Ishikawa (cell line): ENCODE data around the gene ZDHHC4.

ENCODE experiments used
- CEBPB ChIP-seq: IDR thresholded peaks from 2 replicates; pipeline ENCODE4 v1.6.1; 2012
- CREB1 ChIP-seq: IDR thresholded peaks from 2 replicates; pipeline ENCODE4 v1.6.1; 2012; ENCODE audit warnings: low read depth
- EGR1 ChIP-seq: IDR thresholded peaks from 2 replicates; pipeline ENCODE4 v1.6.1; 2012
- EP300 ChIP-seq: IDR thresholded peaks from 2 replicates; pipeline ENCODE4 v1.6.1; 2012; ENCODE audit warnings: borderline replicate concordance
- FOXM1 ChIP-seq: IDR thresholded peaks from 2 replicates; pipeline ENCODE4 v1.6.1; 2012; ENCODE audit warnings: low read depth, borderline replicate concordance
- MAX ChIP-seq: IDR thresholded peaks from 2 replicates; pipeline ENCODE4 v1.6.1; 2012
- NFIC ChIP-seq: IDR thresholded peaks from 2 replicates; pipeline ENCODE4 v1.6.1; 2012
- RAD21 ChIP-seq: IDR thresholded peaks from 2 replicates; pipeline ENCODE4 v1.6.1; 2012; ENCODE audit warnings: low read depth
- REST ChIP-seq: IDR thresholded peaks from 2 replicates; pipeline ENCODE4 v1.6.1; 2012; ENCODE audit warnings: low read depth, mild to moderate bottlenecking
- TAF1 ChIP-seq: IDR thresholded peaks from 2 replicates; pipeline ENCODE4 v1.6.1; 2012; ENCODE audit warnings: low read depth, mild to moderate bottlenecking
- TCF12 ChIP-seq: IDR thresholded peaks from 2 replicates; pipeline ENCODE4 v1.6.1; 2012; ENCODE audit warnings: low read depth
- TEAD4 ChIP-seq: IDR thresholded peaks from 2 replicates; pipeline ENCODE4 v1.6.1; 2012
- USF1 ChIP-seq: IDR thresholded peaks from 2 replicates; pipeline ENCODE4 v1.6.1; 2012
- YY1 ChIP-seq: IDR thresholded peaks from 2 replicates; pipeline ENCODE4 v1.6.1; 2012; ENCODE audit warnings: low read depth
- ZBTB7A ChIP-seq: IDR thresholded peaks from 2 replicates; pipeline ENCODE4 v1.6.1; 2012; ENCODE audit warnings: low read depth

Gene ZDHHC4

GRCh38 chr7:6563936-6564770 is 13.1 kb upstream of the ZDHHC4 start:
- TF ChIP-seq NFIC (no peak), CREB1 (no peak), ZBTB7A (no peak), TEAD4 (no peak)

- no peak for TF ChIP-seq USF1
- no peak for TF ChIP-seq YY1
- TF ChIP-seq RAD21: no peak
- TF ChIP-seq CREB1: no peak
- TF ChIP-seq CEBPB: no peak
- TF ChIP-seq TAF1: no peak
- TF ChIP-seq EGR1: no peak
- TF ChIP-seq TEAD4: no peak
- no peak for TF ChIP-seq FOXM1
- TF ChIP-seq NFIC: no peak
- no peak for TF ChIP-seq ZBTB7A
- no peak for TF ChIP-seq MAX
- no peak for TF ChIP-seq EP300
- TF ChIP-seq REST: no peak
- no peak for TF ChIP-seq TCF12
Measured at GRCh38 chr7:6565655-6566054, 11.6 kb upstream of the ZDHHC4 start.

GRCh38 chr7:6567886-6568285 is 9.4 kb upstream of the ZDHHC4 start:
- TF ChIP-seq CEBPB: no peak
- no peak for TF ChIP-seq MAX
- no peak for TF ChIP-seq TEAD4
- no peak for TF ChIP-seq REST
- no peak for TF ChIP-seq TAF1
- TF ChIP-seq NFIC: no peak
- TF ChIP-seq RAD21: no peak
- TF ChIP-seq ZBTB7A: no peak
- no peak for TF ChIP-seq YY1
- TF ChIP-seq EP300: no peak
- TF ChIP-seq TCF12: no peak
- no peak for TF ChIP-seq USF1
- no peak for TF ChIP-seq CREB1
- TF ChIP-seq FOXM1: no peak
- no peak for TF ChIP-seq EGR1

- TF ChIP-seq USF1 (no peak), NFIC (peak; percentile 29; the same call in 1 of the 2 replicates)
Measured at GRCh38 chr7:6571160-6571779, 6.0 kb upstream of the ZDHHC4 start.

- TF ChIP-seq ZBTB7A: no peak
- no peak for TF ChIP-seq EP300
- TF ChIP-seq TCF12: no peak
- no peak for TF ChIP-seq USF1
- TF ChIP-seq EGR1: no peak
- no peak for TF ChIP-seq MAX
- TF ChIP-seq TAF1: no peak
- no peak for TF ChIP-seq REST
- TF ChIP-seq TEAD4: no peak
- TF ChIP-seq CREB1: no peak
Measured at GRCh38 chr7:6575281-6576023, 1.8 kb upstream of the ZDHHC4 start.
